ENCODE data around the gene TBCD.

GRCh38 chr17:82942166-82943130 lies 190.6 kb downstream of the TBCD start:
- no peak for TF ChIP-seq EZH2 (IDR thresholded peaks at IDR 0.05; ENCODE audit: borderline replicate concordance, low read length)
- TF ChIP-seq, protein P1, sequence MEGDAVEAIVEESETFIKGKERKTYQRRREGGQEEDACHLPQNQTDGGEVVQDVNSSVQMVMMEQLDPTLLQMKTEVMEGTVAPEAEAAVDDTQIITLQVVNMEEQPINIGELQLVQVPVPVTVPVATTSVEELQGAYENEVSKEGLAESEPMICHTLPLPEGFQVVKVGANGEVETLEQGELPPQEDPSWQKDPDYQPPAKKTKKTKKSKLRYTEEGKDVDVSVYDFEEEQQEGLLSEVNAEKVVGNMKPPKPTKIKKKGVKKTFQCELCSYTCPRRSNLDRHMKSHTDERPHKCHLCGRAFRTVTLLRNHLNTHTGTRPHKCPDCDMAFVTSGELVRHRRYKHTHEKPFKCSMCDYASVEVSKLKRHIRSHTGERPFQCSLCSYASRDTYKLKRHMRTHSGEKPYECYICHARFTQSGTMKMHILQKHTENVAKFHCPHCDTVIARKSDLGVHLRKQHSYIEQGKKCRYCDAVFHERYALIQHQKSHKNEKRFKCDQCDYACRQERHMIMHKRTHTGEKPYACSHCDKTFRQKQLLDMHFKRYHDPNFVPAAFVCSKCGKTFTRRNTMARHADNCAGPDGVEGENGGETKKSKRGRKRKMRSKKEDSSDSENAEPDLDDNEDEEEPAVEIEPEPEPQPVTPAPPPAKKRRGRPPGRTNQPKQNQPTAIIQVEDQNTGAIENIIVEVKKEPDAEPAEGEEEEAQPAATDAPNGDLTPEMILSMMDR (conservative IDR thresholded peaks at IDR 0.05 in 1 of 2, IDR thresholded peaks at IDR 0.05 in 1 of 2; ENCODE audit: extremely low read depth in 1 of 2, insufficient read depth in 1 of 2, low read depth in 1 of 2, low read length in 2 of 2): no peak

Data from mammary epithelial cell (primary cell).